Measurements from ENCODE around the gene KDM6A. TPM values are rescaled to one million over a fixed set of nuclear protein-coding genes. Genes with fewer than 3 reads are reported as not detected.

Gene KDM6A
- total and polyA plus RNA-seq, 9 of the 15 experiments (the other 6 are each of a cell fraction or from before 2014, with no cell fraction given) = 8.4 to 34.3 (median 22.9) TPM

DNA sequence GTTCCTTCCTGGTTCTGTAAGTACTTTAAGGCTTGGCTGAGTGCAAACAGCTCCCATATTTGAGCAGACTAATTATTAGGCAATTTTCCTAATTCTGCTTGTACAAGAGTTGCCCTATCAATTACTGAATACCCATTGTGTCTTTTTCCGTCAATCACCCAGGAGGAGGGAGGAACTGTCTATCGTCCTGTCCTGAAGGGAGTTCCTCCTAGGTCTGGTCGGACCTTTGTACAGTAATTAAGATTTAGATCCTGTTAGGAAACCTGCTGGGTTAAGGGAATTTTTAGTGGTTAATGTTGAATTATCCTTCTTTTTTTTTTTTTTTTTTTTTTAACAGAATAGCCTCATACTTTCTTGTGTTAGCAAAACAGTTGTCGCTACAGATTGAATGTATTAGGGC, 130.1 kb downstream of the KDM6A start (continued):
- TF ChIP-seq, protein P1, sequence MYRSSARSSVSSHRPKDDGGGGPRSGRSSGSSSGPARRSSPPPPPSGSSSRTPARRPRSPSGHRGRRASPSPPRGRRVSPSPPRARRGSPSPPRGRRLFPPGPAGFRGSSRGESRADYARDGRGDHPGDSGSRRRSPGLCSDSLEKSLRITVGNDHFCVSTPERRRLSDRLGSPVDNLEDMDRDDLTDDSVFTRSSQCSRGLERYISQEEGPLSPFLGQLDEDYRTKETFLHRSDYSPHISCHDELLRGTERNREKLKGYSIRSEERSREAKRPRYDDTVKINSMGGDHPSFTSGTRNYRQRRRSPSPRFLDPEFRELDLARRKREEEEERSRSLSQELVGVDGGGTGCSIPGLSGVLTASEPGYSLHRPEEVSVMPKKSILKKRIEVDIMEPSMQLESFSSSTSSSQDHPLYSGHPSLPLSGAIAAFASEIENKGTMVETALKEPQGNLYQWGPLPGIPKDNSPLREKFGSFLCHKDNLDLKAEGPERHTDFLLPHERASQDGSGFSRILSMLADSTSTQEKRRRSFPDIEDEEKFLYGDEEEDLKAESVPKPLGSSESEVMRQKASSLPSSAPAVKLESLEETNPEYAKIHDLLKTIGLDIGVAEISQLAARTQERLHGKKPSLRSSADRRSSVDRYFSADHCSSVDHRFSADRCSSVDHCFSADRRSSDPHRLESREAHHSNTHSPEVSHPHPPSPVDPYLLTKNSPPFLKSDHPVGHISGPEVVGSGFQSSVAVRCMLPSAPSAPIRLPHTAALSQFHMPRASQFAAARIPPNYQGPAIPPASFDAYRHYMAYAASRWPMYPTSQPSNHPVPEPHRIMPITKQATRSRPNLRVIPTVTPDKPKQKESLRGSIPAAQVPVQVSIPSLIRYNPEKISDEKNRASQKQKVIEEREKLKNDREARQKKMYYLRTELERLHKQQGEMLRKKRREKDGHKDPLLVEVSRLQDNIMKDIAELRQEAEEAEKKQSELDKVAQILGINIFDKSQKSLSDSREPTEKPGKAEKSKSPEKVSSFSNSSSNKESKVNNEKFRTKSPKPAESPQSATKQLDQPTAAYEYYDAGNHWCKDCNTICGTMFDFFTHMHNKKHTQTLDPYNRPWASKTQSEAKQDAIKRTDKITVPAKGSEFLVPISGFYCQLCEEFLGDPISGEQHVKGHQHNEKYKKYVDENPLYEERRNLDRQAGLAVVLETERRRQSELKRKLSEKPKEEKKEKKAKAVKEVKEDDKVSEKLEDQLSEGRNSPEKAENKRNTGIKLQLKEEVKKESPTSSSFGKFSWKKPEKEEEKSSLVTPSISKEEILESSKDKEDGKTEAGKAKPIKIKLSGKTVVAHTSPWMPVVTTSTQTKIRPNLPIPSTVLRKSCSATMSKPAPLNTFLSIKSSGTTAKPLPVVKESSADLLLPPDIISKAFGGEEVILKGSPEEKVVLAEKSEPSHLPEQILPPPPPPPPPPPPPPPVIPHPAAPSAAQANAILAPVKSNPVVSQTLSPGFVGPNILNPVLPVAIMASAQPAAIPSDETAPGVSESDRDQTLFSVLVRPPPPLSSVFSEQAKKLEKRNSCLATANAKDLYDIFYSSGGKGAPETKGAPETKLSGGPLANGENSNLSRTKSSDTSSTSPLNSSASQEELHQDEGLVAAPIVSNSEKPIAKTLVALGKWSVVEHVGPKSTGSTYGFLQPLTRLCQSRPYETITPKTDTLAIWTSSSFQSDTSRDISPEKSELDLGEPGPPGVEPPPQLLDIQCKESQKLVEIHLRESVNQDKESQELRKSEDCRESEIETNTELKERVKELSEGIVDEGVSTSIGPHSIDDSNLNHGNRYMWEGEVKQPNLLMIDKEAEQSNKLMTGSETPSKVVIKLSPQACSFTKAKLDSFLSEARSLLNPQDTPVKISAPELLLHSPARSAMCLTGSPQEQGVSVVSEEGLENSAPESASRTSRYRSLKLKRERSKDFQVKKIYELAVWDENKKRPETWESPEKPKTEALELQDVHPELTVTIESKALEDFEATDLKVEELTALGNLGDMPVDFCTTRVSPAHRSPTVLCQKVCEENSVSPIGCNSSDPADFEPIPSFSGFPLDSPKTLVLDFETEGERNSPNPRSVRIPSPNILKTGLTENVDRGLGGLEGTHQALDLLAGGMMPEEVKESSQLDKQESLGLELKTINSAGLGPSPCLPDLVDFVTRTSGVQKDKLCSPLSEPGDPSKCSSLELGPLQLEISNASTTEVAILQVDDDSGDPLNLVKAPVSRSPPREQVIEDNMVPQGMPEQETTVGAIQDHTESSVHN (IDR thresholded peaks at IDR 0.05; ENCODE audit: borderline replicate concordance in 1 of 2, low read depth in 1 of 2) = no peak
- TF ChIP-seq CHD1 (IDR thresholded peaks at IDR 0.05; ENCODE audit: low read length) = no peak
- TF ChIP-seq ELF2 (CRISPR knock-in tag; IDR thresholded peaks at IDR 0.05) = no peak
- TF ChIP-seq YBX1 (IDR thresholded peaks at IDR 0.05) = no peak
- no peak for TF ChIP-seq ESRRB (CRISPR knock-in tag; IDR thresholded peaks at IDR 0.05; ENCODE audit: borderline replicate concordance)
- no peak for TF ChIP-seq CCNT2 (IDR thresholded peaks at IDR 0.05; ENCODE audit: borderline replicate concordance, extremely low read depth, insufficient read length, low read depth, low read length)
